Naive B cell (primary cell): Measurements from ENCODE around the gene SPPL2B. TPM values are rescaled to one million over a fixed set of nuclear protein-coding genes. Genes with fewer than 3 reads are reported as not detected.
"Not testable (repeated sequence)": the region's sequence is repeated elsewhere in the genome, so short reads cannot be mapped to it uniquely, and the experiment has no call there.

Experiments used
- ATAC-seq, 2 donors: fragments of 150-1000 bp; cut with Tn5 transposase; 2 replicates each; pipeline ENCODE4 v1.10.0; 2021; ENCODE audit warnings: low read depth in 2 of 2, mild to moderate bottlenecking in 2 of 2, moderate library complexity in 2 of 2
- DNase-seq: peaks from one replicate; pipeline ENCODE4 v3.0.0; 2022
- H3K27ac Mint-ChIP-seq, 6 donors: one replicate each; pipeline ENCODE4 v1.8.0; 2020 to 2022; ENCODE audit warnings: mild to moderate bottlenecking in 6 of 6, mixed read lengths in 6 of 6, moderate library complexity in 5 of 6, inconsistent platforms in 2 of 6
- H3K27me3 Mint-ChIP-seq, 3 donors: one replicate each; pipeline ENCODE4 v1.8.0; 2021 to 2022; ENCODE audit warnings: mixed read lengths in 3 of 3, mild to moderate bottlenecking in 1 of 3
- H3K36me3 Mint-ChIP-seq, 2 donors: one replicate each; pipeline ENCODE4 v1.8.0; 2020 to 2022; ENCODE audit warnings: mixed read lengths in 2 of 2, inconsistent platforms in 1 of 2, mild to moderate bottlenecking in 1 of 2
- H3K4me1 Mint-ChIP-seq, 3 donors: one replicate each; pipeline ENCODE4 v1.8.0; 2020 to 2022; ENCODE audit warnings: mixed read lengths in 3 of 3, inconsistent platforms in 1 of 3, mild to moderate bottlenecking in 1 of 3, moderate library complexity in 1 of 3
- H3K4me3 Mint-ChIP-seq, 8 donors: one replicate each; pipeline ENCODE4 v1.8.0; 2020 to 2022; ENCODE audit warnings: mild to moderate bottlenecking in 8 of 8, mixed read lengths in 8 of 8, moderate library complexity in 8 of 8, inconsistent platforms in 2 of 8
- H3K9me3 Mint-ChIP-seq, 7 donors: one replicate each; pipeline ENCODE4 v1.8.0; 2020 to 2022; ENCODE audit warnings: mixed read lengths in 7 of 7, mild to moderate bottlenecking in 5 of 7, inconsistent platforms in 2 of 7, moderate library complexity in 1 of 7
- polyA plus RNA-seq, 6 donors: library from polyadenylated mRNA; unstranded; fragments of 300-500 nt; fragmentation: Illumina TruSeq; gene quantifications; one replicate each; pipeline ENCODE4 v1.2.3, GENCODE V29; 2021; ENCODE audit warnings: low read depth in 6 of 6

Gene SPPL2B
- polyA plus RNA-seq, 6 donors from 2014 or later, result 13.0 to 38.0 (median 18.7) TPM

- H3K4me3 Mint-ChIP-seq, result no peak overlapping the region
- peaks cover 23 to 35% (median 28%) of the 10 kb centered on the region in 3 donors for H3K4me1 Mint-ChIP-seq
- H3K36me3 Mint-ChIP-seq, result peaks cover 7 to 14% of the 10 kb centered on the region in 2 donors
- no peak for DNase-seq
- no peak for ATAC-seq
- no peaks in the 10 kb centered on the region for H3K27me3 Mint-ChIP-seq
- peaks cover 0 to 2% (median 0%) of the 10 kb centered on the region in 7 donors for H3K9me3 Mint-ChIP-seq
- H3K27ac Mint-ChIP-seq, result peak overlapping the region in 2 of 6 donors; percentile 38 to 56
Observed at GRCh38 chr19:2338751-2339643, 10.5 kb downstream of the SPPL2B start.

GRCh38 chr19:2339644-2340310 is 11.3 kb downstream of the SPPL2B start:
- Mint-ChIP-seq H3K4me3 (no peak overlapping the region), H3K4me1 (peaks cover 21 to 27% (median 23%) of the 10 kb centered on the region in 3 donors), H3K27me3 (no peaks in the 10 kb centered on the region), H3K9me3 (peaks cover 0 to 2% (median 0%) of the 10 kb centered on the region in 7 donors), H3K27ac (no peak overlapping the region), H3K36me3 (peaks cover 7 to 14% of the 10 kb centered on the region in 2 donors)
- no peak for ATAC-seq
- DNase-seq, result no peak

- Mint-ChIP-seq H3K9me3 (peaks cover 0 to 1% (median 0%) of the 10 kb centered on the region in 7 donors), H3K4me3 (no peak overlapping the region)
- no peak for ATAC-seq
Observed at GRCh38 chr19:2340496-2341243, 12.2 kb downstream of the SPPL2B start.

GRCh38 chr19:2341244-2341751 is 12.8 kb downstream of the SPPL2B start:
- H3K27ac Mint-ChIP-seq, result peak overlapping the region in 1 of 6 donors; percentile 53
- peaks cover 8 to 23% (median 15%) of the 10 kb centered on the region in 3 donors for H3K4me1 Mint-ChIP-seq
- H3K27me3 Mint-ChIP-seq, result no peaks in the 10 kb centered on the region
- H3K36me3 Mint-ChIP-seq, result peaks cover under 1 to 14% of the 10 kb centered on the region in 2 donors
- no peaks in the 10 kb centered on the region for H3K9me3 Mint-ChIP-seq
- no peak for DNase-seq
- H3K4me3 Mint-ChIP-seq, result no peak overlapping the region
- ATAC-seq, result no peak

More at GRCh38 chr19:2340496-2341243, 12.2 kb downstream of the SPPL2B start:
- H3K4me1 Mint-ChIP-seq, result peaks cover 14 to 25% (median 18%) of the 10 kb centered on the region in 3 donors
- H3K27me3 Mint-ChIP-seq, result no peaks in the 10 kb centered on the region
- peaks cover 7 to 15% of the 10 kb centered on the region in 2 donors for H3K36me3 Mint-ChIP-seq
- peak overlapping the region in 1 of 6 donors; percentile 54 for H3K27ac Mint-ChIP-seq
- no peak for DNase-seq

GRCh38 chr19:2341982-2342381 is 13.5 kb downstream of the SPPL2B start:
- H3K9me3 Mint-ChIP-seq, result no peaks in the 10 kb centered on the region
- H3K27ac Mint-ChIP-seq, result peak overlapping the region in 1 of 6 donors; percentile 53
- no peak for ATAC-seq
- DNase-seq, result no peak
- no peaks in the 10 kb centered on the region for H3K27me3 Mint-ChIP-seq
- no peak overlapping the region for H3K4me3 Mint-ChIP-seq
- peaks cover 2 to 19% (median 11%) of the 10 kb centered on the region in 3 donors for H3K4me1 Mint-ChIP-seq
- H3K36me3 Mint-ChIP-seq, result peaks cover 0 to 11% of the 10 kb centered on the region in 2 donors

DNA sequence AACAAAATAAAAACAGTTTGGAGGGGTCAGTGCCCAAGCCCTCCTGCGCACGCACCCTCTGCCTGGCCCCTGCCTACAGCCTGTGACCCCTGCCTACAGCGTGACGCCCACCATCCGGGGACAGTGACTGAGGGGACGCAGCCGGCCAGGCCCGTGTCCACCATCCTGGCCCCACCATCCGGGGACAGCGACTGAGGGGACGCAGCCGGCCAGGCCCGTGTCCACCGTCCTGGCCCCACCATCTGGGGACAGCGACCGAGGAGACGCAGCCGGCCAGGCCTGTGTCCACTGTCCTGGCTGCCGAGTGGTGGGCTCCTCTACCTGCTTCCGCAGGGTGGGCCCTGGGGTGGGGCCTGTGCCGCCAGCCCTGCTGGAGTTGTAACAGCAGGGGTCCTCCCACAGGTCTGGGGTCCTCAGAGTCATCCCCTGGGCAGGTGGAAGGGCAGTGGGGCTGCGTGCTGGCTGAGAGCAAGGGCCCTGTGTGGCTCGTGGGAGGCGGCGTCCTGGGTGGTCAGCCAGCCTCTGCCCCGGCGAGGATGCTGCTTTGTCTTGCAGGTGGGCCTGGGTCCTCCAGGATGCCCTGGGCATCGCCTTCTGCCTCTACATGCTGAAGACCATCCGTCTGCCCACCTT is 14.3 kb downstream of the SPPL2B start:
- no peak for ATAC-seq
- Mint-ChIP-seq H3K9me3 (no peaks in the 10 kb centered on the region), H3K4me1 (peaks cover 0 to 15% (median 6%) of the 10 kb centered on the region in 3 donors), H3K36me3 (peaks cover 0 to 11% of the 10 kb centered on the region in 2 donors), H3K27ac (peak overlapping the region in 1 of 6 donors; percentile 47), H3K4me3 (no peak overlapping the region), H3K27me3 (no peaks in the 10 kb centered on the region)
- no peak for DNase-seq

GRCh38 chr19:2343289-2343982 is 15.0 kb downstream of the SPPL2B start:
- no peak for ATAC-seq
- peaks cover 0 to 8% (median 6%) of the 10 kb centered on the region in 3 donors for H3K4me1 Mint-ChIP-seq
- no peaks in the 10 kb centered on the region for H3K9me3 Mint-ChIP-seq

GRCh38 chr19:2344381-2344870 is 15.9 kb downstream of the SPPL2B start:
- peaks cover 0 to 11% of the 10 kb centered on the region in 2 donors for H3K36me3 Mint-ChIP-seq
- H3K9me3 Mint-ChIP-seq, result no peaks in the 10 kb centered on the region
- H3K4me3 Mint-ChIP-seq, result no peak overlapping the region
- H3K27me3 Mint-ChIP-seq, result no peaks in the 10 kb centered on the region
- H3K27ac Mint-ChIP-seq, result no peak overlapping the region
- ATAC-seq (no peak), DNase-seq (no peak)
- peaks cover 0 to 8% (median 6%) of the 10 kb centered on the region in 3 donors for H3K4me1 Mint-ChIP-seq

More at GRCh38 chr19:2343289-2343982, 15.0 kb downstream of the SPPL2B start:
- H3K27ac Mint-ChIP-seq, result no peak overlapping the region
- no peaks in the 10 kb centered on the region for H3K27me3 Mint-ChIP-seq
- no peak for DNase-seq
- no peak overlapping the region for H3K4me3 Mint-ChIP-seq
- H3K36me3 Mint-ChIP-seq, result peaks cover 0 to 11% of the 10 kb centered on the region in 2 donors

- peak overlapping the region in 1 of 6 donors; percentile 42 for H3K27ac Mint-ChIP-seq
Observed at GRCh38 chr19:2345076-2345475, 16.6 kb downstream of the SPPL2B start.

GRCh38 chr19:2345794-2346663 is 17.5 kb downstream of the SPPL2B start:
- ATAC-seq, result no peak
- Mint-ChIP-seq H3K4me1 (peaks cover 0 to 8% (median 6%) of the 10 kb centered on the region in 3 donors), H3K9me3 (no peaks in the 10 kb centered on the region), H3K27me3 (no peaks in the 10 kb centered on the region), H3K27ac (peak overlapping the region in 5 of 6 donors; percentile 16 to 94 (median 90)), H3K4me3 (peak overlapping the region in 1 of 8 donors; percentile 45), H3K36me3 (peaks cover 0 to 11% of the 10 kb centered on the region in 2 donors)
- DNase-seq, result no peak

More at GRCh38 chr19:2345076-2345475, 16.6 kb downstream of the SPPL2B start:
- Mint-ChIP-seq H3K27me3 (no peaks in the 10 kb centered on the region), H3K9me3 (no peaks in the 10 kb centered on the region), H3K36me3 (peaks cover 0 to 11% of the 10 kb centered on the region in 2 donors), H3K4me1 (peaks cover 0 to 8% (median 6%) of the 10 kb centered on the region in 3 donors), H3K4me3 (no peak overlapping the region)
- no peak for ATAC-seq
- DNase-seq, result no peak

GRCh38 chr19:2349818-2350217 is 21.3 kb downstream of the SPPL2B start:
- peaks cover 0 to 11% of the 10 kb centered on the region in 2 donors for H3K36me3 Mint-ChIP-seq
- not testable (repeated sequence) for H3K27ac Mint-ChIP-seq, H3K4me1 Mint-ChIP-seq, DNase-seq, H3K4me3 Mint-ChIP-seq, H3K27me3 Mint-ChIP-seq, H3K9me3 Mint-ChIP-seq, ATAC-seq
